Lower leg skin (tissue), 3 donors: Measurements from ENCODE around the gene ANKEF1.

Source experiments
- CTCF ChIP-seq, 3 donors: fragments of 450-650 bp; IDR thresholded peaks; one replicate each; pipeline ENCODE4 v1.5.1; 2016; ENCODE audit warnings: antibody characterized with exemption in 3 of 3, mild to moderate bottlenecking in 3 of 3, moderate library complexity in 2 of 3
- POLR2A ChIP-seq, 2 donors: fragments of 450-650 bp; IDR thresholded peaks; one replicate each; pipeline ENCODE4 v1.6.1; 2016 to 2017; ENCODE audit warnings: antibody characterized with exemption in 2 of 2, mild to moderate bottlenecking in 1 of 2, moderate library complexity in 1 of 2

- TF ChIP-seq CTCF (IDR thresholded peaks at IDR 0.05) (no peak), POLR2A (IDR thresholded peaks at IDR 0.05) (no peak)
Measured at GRCh38 chr20:10042086-10042485, 7.3 kb downstream of the ANKEF1 start.
